IgD-negative memory B cell (primary cell): ENCODE data around the gene DCHS1. TPM values are rescaled to one million over a fixed set of nuclear protein-coding genes. Genes with fewer than 3 reads are reported as not detected.
A peak's percentile ranks its signal among the peaks of the same experiment; 100 is the strongest.

Experiments
- H3K27ac Mint-ChIP-seq, 3 donors: one replicate each; pipeline ENCODE4 v1.8.0; 2020 to 2022; ENCODE audit warnings: mild to moderate bottlenecking in 3 of 3, mixed read lengths in 3 of 3, moderate library complexity in 1 of 3
- H3K27me3 Mint-ChIP-seq: one replicate; pipeline ENCODE4 v1.8.0; 2021; ENCODE audit warnings: mixed read lengths
- H3K36me3 Mint-ChIP-seq: one replicate; pipeline ENCODE4 v1.8.0; 2020; ENCODE audit warnings: mild to moderate bottlenecking, mixed read lengths
- H3K4me1 Mint-ChIP-seq, 3 donors: one replicate each; pipeline ENCODE4 v1.8.0; 2020 to 2022; ENCODE audit warnings: mixed read lengths in 3 of 3, mild to moderate bottlenecking in 1 of 3
- H3K4me3 Mint-ChIP-seq, 4 donors: one replicate each; pipeline ENCODE4 v1.8.0; 2020 to 2022; ENCODE audit warnings: mild to moderate bottlenecking in 4 of 4, mixed read lengths in 4 of 4, moderate library complexity in 3 of 4
- H3K9me3 Mint-ChIP-seq, 3 donors: one replicate each; pipeline ENCODE4 v1.8.0; 2020 to 2021; ENCODE audit warnings: mixed read lengths in 3 of 3, mild to moderate bottlenecking in 1 of 3
- polyA plus RNA-seq: library from polyadenylated mRNA; unstranded; fragments of 300-500 nt; fragmentation: Illumina TruSeq; gene quantifications from one replicate; pipeline ENCODE4 v1.2.3, GENCODE V29; 2021

The DCHS1 gene
- polyA plus RNA-seq, 1 donor from 2014 or later = 0.06 TPM

DNA sequence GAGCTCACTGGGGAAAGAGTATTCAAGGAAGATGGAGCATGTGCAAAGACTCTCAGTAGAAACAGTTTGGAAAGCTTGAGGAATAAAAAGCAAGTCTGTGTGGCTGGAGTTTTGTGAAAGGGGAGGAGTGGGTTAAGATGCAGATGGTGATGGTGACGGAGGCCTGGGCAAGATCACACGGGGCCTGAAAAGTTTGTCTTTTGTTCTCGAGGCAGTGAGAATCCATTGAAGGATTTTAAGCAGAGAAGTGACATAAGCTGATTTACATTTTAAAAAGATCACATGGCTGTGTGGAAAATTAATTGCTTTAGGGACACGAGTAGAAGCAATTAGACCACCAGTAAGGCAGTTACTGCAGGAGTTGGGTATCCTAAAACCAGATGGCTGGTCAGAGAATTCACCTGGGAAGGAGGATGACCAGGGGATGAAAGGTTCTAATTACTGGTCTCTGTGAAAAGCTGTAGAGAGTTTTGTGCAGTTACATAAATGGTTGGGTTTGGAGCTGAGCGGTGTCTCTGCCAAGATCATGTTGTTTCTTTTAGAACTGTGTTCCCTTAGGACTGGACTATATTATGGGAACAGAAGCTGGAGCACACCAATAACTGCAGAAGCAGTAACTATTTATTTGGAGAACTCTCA is 59.3 kb downstream of the DCHS1 start:
- H3K27me3 Mint-ChIP-seq = no peaks in the 10 kb centered on the region
- peaks cover 12% of the 10 kb centered on the region for H3K36me3 Mint-ChIP-seq
- no peaks in the 10 kb centered on the region for H3K9me3 Mint-ChIP-seq
- peaks cover 6 to 8% (median 7%) of the 10 kb centered on the region in 3 donors for H3K4me1 Mint-ChIP-seq
- peak overlapping the region in 1 of 4 donors; percentile 44 for H3K4me3 Mint-ChIP-seq
- H3K27ac Mint-ChIP-seq = no peak overlapping the region

DNA sequence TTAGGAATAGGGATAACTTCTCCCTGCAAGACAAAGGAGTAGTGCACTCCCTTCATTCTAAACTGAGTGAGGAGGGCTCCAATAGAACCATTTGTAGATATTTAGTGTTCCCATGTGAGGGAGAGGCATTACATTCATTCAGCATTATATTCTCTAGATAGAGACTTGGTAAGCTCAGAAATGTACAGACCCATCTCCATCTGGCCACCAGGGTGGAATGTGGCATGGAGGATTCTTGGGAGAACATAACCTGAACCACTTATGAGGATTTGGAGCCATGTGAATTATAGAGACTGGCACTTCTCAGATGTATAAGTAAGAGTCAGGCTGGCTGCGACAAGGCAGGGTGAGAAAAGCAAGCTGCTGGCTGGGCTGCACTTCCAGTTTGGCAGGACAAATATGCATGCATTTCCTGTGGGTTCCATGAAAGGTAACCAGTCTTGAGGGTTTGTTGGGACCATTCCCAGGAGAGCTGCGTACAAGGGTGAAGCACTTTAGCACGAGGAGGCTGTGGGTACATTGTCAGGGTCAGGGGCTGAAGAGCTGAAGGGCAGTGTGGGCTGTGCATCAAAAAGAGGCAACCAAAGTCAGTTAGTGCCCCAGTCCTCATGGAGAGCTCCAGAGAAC is 61.4 kb downstream of the DCHS1 start:
- Mint-ChIP-seq H3K27me3 (no peaks in the 10 kb centered on the region), H3K9me3 (no peaks in the 10 kb centered on the region), H3K36me3 (peaks cover 15% of the 10 kb centered on the region), H3K27ac (no peak overlapping the region), H3K4me3 (no peak overlapping the region), H3K4me1 (peaks cover 5 to 6% (median 6%) of the 10 kb centered on the region in 3 donors)

DNA sequence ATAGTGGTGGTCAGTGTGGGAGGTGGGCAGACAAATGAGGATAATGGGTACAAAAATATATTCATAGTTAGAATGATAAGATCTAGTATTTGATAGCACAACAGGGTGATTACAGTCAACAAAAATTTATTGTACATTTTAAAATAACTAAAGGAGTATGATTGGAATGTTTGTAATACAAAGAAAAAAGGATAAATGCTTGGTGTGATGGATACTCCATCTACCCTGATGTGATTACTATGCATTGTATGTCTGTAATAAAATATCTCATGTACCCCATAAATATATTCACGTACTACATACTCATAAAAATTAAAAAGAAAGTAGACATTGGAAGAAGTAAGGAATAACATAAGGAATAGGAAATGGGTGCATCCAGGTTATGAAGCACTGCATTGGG is 67.6 kb downstream of the DCHS1 start:
- Mint-ChIP-seq H3K4me1 (peaks cover 0 to 4% (median 0%) of the 10 kb centered on the region in 3 donors), H3K27me3 (no peaks in the 10 kb centered on the region), H3K4me3 (no peak overlapping the region), H3K36me3 (peaks cover 7% of the 10 kb centered on the region), H3K9me3 (peaks cover 2 to 16% (median 7%) of the 10 kb centered on the region in 3 donors), H3K27ac (no peak overlapping the region)

DNA sequence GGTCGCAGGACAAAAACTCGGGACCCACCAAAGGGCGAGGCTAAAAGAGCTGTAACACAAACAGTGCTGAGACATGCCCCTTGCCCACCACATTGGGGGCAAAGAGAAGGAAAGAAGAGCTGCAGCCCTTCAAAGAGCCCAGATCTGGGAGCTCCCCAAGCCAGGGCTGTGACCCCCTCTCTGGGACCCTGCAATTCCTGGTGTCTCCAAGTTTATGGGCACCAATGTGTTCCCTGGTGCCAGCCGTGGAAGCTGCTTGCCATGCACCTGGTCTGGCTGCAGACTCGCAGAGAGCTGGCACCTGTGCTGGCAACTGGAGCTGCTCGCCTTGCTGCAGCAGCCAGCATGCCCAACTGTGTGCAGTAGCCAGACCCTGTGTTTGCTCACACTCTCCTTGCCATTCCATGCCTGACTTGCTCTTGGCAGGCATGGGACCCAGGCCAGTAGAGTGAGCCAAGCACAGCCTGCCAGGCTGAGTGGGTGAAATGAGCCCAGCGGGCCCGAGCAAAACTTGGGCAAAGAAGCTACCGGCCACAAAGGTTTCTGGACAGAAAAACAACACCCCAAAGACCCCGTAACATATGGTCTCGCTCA is 68.2 kb downstream of the DCHS1 start:
- H3K36me3 Mint-ChIP-seq = peaks cover 7% of the 10 kb centered on the region
- no peaks in the 10 kb centered on the region for H3K27me3 Mint-ChIP-seq
- peaks cover 2 to 20% (median 7%) of the 10 kb centered on the region in 3 donors for H3K9me3 Mint-ChIP-seq
- H3K27ac Mint-ChIP-seq = no peak overlapping the region
- peaks cover 0 to 5% (median 0%) of the 10 kb centered on the region in 3 donors for H3K4me1 Mint-ChIP-seq
- H3K4me3 Mint-ChIP-seq = no peak overlapping the region

DNA sequence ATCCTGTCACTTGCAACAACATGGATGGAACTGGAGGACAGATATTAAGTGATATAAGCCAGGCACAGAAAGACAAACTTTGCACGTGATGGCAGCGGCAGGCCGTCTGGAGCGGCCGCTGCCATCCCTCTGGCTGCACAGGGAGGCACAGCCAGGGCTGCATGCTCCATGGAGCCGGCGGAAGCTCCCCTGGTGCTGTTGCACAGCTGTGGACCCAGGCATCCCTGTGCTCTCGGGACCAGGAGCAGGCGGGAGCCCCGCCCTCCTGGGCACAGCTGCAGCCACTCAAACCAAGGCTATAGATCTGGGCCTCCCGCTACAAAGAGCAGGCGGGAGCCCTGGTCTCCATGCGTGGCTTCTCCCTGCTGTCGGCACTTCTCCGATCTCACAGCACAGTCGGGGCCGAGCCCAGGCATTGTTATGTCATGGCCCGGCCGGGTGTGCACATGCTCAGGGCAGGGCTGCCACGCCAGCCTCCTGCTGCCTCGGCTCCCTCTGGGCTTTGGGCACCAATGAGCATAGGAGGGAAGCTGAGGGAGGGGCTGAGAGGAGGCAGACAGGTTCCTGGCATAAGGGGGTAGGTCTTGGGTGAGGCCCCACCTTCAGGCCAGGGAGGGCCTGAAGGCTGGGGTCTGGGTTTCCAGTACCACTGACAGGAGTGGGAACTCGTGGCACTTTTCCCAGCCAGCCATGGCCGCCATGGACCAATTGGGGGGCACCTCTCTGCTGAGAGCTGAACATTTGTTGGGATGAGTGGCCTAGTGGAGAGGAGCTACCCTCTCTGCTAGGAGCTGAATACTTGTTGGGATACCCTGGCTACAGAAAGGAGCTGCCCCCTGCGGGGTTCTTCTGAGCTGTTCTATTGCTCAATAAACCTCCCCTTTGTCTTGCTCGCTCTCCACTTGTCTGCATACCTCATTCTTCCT is 68.9 kb downstream of the DCHS1 start:
- Mint-ChIP-seq H3K4me3 (no peak overlapping the region), H3K9me3 (peaks cover 2 to 20% (median 7%) of the 10 kb centered on the region in 3 donors), H3K27ac (peak overlapping the region in 1 of 3 donors; percentile 15), H3K27me3 (no peaks in the 10 kb centered on the region), H3K4me1 (peaks cover 0 to 2% (median 0%) of the 10 kb centered on the region in 3 donors), H3K36me3 (peaks cover 7% of the 10 kb centered on the region)

DNA sequence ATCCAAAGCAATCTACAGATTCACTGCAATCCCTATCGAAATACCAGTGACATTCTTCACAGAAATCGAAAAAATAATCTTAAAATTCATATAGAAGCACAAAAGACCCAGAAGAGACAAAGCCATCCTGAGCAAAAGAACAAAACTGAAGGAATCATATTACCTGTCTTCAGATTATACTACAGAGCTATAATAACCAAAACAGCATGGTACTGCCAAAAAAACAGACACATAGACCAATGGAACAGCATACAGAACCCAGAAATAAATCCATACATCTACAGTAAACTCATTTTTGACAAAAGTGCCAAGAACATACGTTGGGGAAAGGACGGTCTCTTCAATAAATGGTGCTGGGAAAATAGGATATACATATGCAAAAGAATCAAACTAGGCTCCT is 71.1 kb downstream of the DCHS1 start:
- no peaks in the 10 kb centered on the region for H3K27me3 Mint-ChIP-seq
- H3K9me3 Mint-ChIP-seq = peaks cover 2 to 20% (median 7%) of the 10 kb centered on the region in 3 donors
- no peak overlapping the region for H3K4me3 Mint-ChIP-seq
- H3K36me3 Mint-ChIP-seq = peaks cover 5% of the 10 kb centered on the region
- H3K4me1 Mint-ChIP-seq = peaks cover 0 to 2% (median 0%) of the 10 kb centered on the region in 3 donors
- no peak overlapping the region for H3K27ac Mint-ChIP-seq

DNA sequence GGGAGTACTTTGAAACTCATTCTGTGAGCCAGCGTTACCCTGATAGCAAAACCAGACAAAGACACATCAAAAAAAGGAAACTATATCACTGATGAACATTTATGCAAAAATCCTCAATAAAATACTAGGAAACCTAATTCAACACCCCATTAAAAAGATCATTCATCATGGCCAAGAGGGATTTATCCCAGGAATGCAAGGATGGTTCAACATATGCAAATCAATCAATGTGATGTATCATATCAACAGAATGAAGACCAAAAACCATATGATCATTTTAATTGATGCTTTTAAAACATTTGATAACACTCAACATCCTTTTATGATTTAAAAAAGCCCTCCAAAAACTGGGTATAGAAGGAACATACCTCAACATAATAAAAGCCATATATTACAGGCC is 72.0 kb downstream of the DCHS1 start:
- no peaks in the 10 kb centered on the region for H3K27me3 Mint-ChIP-seq
- H3K27ac Mint-ChIP-seq = no peak overlapping the region
- no peak overlapping the region for H3K4me3 Mint-ChIP-seq
- peaks cover 0 to 2% (median 0%) of the 10 kb centered on the region in 3 donors for H3K4me1 Mint-ChIP-seq
- peaks cover 5% of the 10 kb centered on the region for H3K36me3 Mint-ChIP-seq
- peaks cover 2 to 20% (median 7%) of the 10 kb centered on the region in 3 donors for H3K9me3 Mint-ChIP-seq

DNA sequence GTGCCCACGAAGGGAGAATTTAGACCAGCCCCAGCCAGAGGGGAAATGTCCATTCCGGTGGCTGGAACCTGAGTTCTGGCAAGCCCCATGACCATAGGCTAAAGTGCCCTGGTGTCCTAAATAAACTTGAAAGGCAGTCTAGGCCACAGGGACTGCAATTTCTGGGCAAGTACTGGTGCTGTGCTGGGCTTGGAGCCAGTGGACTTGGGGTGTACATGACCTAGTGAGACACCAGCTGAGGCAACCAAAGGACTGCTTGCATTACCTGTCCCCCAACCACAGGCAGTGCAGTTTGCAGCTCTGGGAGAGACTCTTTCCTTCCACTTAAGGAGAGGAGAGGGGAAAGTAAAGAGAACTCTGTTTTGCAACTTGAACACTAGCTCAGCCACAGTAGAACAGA is 75.9 kb downstream of the DCHS1 start:
- Mint-ChIP-seq H3K36me3 (peaks cover 5% of the 10 kb centered on the region), H3K9me3 (peaks cover 2 to 19% (median 3%) of the 10 kb centered on the region in 3 donors), H3K27ac (no peak overlapping the region), H3K27me3 (no peaks in the 10 kb centered on the region), H3K4me3 (no peak overlapping the region), H3K4me1 (peaks cover 0 to 5% (median 2%) of the 10 kb centered on the region in 3 donors)

DNA sequence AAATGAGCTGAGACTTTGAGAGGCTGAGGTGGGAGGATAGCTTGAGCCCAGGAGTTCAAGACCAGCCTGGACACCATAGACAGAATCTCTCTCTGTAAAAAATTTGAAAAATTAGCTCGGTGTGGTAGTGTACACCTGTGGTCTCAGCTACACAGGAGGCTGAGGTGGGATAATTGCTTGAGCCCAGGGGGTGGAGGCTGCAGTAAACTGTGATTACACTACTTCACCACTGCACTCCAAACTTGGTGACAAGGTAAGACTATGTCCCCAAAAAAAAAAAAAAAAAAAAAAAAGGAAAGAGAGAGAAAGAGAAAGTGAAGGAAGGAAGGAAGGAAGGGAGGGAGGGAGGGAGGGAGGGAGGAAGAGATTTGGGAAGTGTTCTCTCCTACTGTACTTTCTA is 77.5 kb downstream of the DCHS1 start:
- H3K9me3 Mint-ChIP-seq = peaks cover 0 to 5% (median under 1%) of the 10 kb centered on the region in 3 donors
- H3K27me3 Mint-ChIP-seq = no peaks in the 10 kb centered on the region
- H3K4me3 Mint-ChIP-seq = no peak overlapping the region
- H3K36me3 Mint-ChIP-seq = peaks cover 2% of the 10 kb centered on the region
- no peak overlapping the region for H3K27ac Mint-ChIP-seq
- peaks cover 0 to 5% (median 2%) of the 10 kb centered on the region in 3 donors for H3K4me1 Mint-ChIP-seq

DNA sequence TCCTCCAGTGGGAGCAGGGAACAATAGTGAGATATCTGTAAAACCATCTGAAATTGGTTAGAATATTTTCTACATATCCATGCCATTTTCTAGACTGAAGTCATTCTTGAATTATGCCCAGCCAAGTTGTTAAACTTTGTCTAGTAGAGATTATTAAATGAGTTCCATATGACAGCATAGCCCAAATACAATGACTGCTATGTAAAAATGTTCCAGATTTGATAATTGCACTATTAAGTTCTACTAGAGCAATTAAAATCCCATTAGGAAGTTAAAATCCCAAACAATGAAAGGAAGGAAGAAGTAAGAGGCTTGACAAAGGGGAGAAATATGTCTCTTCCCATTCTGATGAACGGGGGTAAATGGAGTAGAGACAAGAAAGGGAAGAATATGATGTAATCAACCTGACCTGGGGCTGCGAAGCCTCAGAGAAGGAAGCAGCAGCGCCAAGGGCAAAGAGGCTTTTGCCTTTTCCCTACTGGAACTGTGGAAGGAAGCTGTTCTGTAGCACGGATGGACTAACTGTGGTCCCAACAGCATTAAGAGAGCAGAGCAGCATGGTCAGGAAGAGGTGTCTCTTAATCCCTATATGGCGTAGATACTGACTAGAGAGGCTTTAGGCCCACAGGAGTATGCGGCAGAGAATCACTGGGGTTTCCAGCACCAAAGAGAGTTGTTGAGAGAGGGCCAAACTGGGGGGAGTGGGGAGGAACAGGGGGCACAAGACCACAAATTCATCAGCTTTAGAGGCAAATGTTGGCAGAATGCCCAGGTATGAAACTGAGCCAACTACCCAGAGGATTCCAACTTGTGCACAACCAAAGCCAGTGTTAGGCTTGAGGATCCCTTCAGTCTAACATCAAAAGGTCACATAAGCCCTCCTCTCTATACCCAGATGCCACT is 78.9 kb downstream of the DCHS1 start:
- Mint-ChIP-seq H3K27ac (peak overlapping the region in 1 of 3 donors; percentile 1), H3K4me3 (no peak overlapping the region)

DNA sequence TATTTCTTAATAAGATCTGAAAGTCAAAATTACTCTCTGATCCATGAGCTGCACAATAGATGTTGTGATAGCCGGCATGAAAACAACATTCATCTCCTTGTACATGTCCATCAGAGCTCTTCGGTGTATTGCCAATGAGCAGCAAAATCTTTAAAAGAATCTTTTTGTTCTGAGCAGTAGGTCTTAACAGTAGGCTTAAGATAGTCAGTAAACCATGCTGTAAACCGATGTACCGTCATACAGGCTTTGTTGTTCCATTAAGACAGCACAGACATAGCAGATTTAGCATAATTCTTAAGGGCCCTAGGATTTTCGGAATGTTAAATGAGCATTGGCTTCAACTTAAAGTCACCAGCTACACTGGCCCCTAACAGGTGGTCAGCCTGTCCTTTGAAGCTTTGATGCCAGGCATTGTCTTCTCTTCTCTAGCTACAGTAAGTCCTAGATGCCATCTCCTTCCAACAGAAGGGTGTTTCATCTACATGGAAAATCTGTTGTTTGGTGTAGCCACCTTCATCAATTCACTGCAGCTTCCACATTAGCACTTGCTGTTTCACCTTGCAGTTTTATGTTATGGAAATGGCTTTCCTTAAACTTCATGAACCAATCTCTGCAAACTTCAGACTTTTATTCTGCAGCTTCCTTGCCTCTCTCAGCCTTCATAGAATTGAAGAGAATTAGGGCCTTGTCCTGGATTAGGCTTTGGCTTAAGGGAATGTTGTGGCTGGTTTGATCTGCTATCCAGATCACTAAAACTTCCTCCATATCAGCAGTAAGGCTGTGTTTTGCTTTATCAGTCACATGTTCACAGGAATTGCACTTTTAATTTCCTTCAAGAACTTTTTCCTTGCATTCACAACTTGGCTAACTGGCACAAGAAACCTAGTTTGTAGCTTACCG is 80.5 kb downstream of the DCHS1 start:
- no peaks in the 10 kb centered on the region for H3K27me3 Mint-ChIP-seq
- H3K36me3 Mint-ChIP-seq = peaks cover under 1% of the 10 kb centered on the region
- peaks cover 0 to 5% (median 2%) of the 10 kb centered on the region in 3 donors for H3K4me1 Mint-ChIP-seq
- no peak overlapping the region for H3K4me3 Mint-ChIP-seq
- H3K27ac Mint-ChIP-seq = peak overlapping the region in 1 of 3 donors; percentile 26
- no peaks in the 10 kb centered on the region for H3K9me3 Mint-ChIP-seq

More for the DNA sequence above, 78.9 kb downstream of the DCHS1 start:
- Mint-ChIP-seq H3K9me3 (no peaks in the 10 kb centered on the region), H3K36me3 (peaks cover 2% of the 10 kb centered on the region), H3K4me1 (peaks cover 0 to 5% (median 2%) of the 10 kb centered on the region in 3 donors), H3K27me3 (no peaks in the 10 kb centered on the region)

DNA sequence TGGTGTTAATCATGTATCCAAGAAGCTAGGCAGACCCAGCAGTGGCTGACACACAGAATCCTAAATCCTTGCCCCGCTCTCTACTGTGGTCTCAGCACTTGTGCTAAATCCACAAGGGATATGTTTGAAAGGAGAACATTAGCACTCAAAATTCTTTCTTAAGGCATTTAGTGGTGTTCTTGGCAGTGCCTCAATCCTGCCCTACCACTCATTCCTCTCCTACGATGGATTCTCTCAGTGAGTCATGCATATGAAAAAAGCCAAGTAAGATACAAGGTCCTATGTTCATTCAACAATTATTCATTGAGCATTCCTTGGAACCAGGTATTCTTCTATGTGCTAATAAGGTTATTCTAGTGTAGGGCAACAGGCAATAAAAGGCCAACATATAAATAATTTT is 83.4 kb downstream of the DCHS1 start:
- H3K9me3 Mint-ChIP-seq = no peaks in the 10 kb centered on the region
- peak overlapping the region in 1 of 3 donors; percentile 1 for H3K27ac Mint-ChIP-seq
- H3K27me3 Mint-ChIP-seq = no peaks in the 10 kb centered on the region
- H3K4me3 Mint-ChIP-seq = no peak overlapping the region
- no peaks in the 10 kb centered on the region for H3K36me3 Mint-ChIP-seq
- H3K4me1 Mint-ChIP-seq = peaks cover 0 to 5% (median 2%) of the 10 kb centered on the region in 3 donors

DNA sequence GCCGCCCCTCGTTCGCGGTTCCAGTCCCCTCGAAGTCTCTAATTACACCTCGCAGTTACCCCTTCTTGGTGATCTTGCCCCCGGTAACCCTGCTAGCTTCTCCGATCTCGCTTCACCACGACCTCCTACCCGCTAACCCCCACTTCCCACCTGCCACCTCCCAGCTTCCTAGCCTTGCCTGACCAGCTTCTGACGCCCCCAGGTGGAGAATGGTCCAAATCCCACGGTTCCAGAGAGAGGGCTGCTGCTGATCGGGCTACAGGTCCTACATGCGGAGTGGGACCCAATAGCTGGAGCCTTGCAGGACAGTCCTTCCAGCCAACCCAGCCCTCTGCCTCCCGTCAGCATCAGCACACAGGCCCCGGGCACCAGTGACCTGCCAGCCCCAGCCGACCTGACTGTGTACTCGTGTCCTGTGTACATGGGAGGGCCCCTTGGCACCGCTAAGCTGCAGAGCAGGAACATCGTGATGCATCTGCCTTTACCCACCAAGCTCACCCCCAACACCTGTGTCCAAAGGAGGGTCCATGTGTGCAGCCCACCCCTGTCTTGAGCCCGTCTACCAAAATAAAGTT is 84.1 kb downstream of the DCHS1 start:
- Mint-ChIP-seq H3K27me3 (no peaks in the 10 kb centered on the region), H3K27ac (no peak overlapping the region)

More for the DNA sequence above, 84.1 kb downstream of the DCHS1 start:
- Mint-ChIP-seq H3K36me3 (no peaks in the 10 kb centered on the region), H3K9me3 (no peaks in the 10 kb centered on the region), H3K4me1 (peaks cover 0 to 2% (median 2%) of the 10 kb centered on the region in 3 donors), H3K4me3 (no peak overlapping the region)
